ENCODE results near the gene TIGD3.

The TIGD3 gene

DNA sequence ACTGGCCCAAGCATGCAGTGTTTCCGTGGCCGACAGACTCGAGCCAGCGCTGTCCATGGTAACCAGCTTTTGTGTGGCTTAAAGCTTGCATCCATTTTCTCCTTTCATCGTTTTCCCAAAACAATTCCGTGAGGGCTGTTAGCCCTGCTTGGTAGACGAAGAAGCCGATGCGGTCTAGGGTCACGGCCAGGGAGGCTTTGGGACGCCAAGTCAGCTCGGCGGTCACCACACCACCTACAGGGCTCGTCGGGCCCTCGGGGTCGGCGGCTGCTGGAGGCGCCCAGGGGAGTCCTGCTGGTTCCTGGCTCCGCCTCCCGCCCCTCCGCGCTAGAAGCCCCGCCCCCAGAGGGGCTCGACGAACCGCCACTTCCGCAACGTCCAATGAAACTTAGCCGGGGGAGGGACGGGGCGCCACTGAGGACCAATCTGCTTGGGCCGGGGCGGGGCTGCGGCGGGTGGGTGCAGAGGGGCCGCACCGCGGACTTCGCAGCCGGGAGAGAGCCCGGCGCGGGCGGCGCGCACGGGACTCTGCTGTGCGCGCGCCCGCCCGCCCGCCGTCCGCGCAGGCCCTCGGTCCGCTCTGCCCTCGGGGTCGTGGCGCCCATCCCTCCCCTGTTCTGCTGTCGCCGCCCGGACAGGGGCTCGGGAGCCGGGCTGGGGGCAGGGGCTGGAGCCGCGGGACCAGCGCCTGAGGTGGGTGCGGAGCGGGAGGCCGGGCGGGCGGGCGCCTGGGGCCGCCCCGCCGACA is at the start of gene TIGD3:
Gene TIGD3, plus strand, starts transcription at position 487 of the 748 bp plus-strand sequence. CDS start 1,058 bp downstream, outside the sequence.
- no peak for TF ChIP-seq CTCF (IDR thresholded peaks at IDR 0.05; ENCODE audit: insufficient read depth, missing control alignments)
- peak; percentile 99 for DNase-seq (ENCODE audit: insufficient read length, low spot score)
- no peak for FAIRE-seq

DNA sequence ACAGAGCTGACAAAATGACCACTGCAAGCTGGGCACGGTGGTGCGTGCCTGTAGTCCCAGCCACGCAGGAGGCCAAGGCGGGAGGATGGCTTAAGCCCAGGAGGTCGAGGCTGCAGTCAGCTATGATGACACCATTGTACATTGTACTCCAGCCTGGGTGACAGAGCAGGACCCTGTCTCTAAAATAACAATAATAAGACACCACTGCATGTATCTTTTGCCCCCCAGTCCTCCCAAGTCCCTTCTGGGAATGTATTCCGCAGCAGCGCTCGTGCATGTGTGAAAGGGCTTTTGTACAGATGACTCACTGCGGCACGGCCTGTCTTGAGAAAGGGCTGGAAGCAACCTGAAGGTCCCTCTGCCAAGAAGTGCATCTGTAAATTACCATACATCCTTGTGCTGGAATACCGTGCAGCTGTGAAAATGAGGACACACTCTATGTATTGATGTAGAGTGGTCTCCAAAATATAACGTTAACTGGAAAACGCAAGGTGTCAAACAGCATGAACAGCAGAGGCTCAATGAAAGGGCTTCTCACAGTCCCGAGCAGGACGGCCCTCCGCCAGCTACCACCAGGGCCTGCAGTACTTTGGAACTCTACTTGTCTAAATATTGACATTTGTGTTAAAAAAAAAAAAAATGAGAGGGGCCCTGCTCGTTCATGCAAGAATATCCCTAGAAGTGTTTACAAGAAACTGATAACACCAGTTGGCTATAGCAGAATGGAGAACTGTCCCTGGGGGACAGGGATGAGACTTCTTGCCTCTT is 48.9 kb upstream of the TIGD3 start:
- FAIRE-seq = no peak
- DNase-seq (ENCODE audit: insufficient read length, low spot score) = no peak
- no peak for TF ChIP-seq CTCF (IDR thresholded peaks at IDR 0.05; ENCODE audit: insufficient read depth, missing control alignments)

DNA sequence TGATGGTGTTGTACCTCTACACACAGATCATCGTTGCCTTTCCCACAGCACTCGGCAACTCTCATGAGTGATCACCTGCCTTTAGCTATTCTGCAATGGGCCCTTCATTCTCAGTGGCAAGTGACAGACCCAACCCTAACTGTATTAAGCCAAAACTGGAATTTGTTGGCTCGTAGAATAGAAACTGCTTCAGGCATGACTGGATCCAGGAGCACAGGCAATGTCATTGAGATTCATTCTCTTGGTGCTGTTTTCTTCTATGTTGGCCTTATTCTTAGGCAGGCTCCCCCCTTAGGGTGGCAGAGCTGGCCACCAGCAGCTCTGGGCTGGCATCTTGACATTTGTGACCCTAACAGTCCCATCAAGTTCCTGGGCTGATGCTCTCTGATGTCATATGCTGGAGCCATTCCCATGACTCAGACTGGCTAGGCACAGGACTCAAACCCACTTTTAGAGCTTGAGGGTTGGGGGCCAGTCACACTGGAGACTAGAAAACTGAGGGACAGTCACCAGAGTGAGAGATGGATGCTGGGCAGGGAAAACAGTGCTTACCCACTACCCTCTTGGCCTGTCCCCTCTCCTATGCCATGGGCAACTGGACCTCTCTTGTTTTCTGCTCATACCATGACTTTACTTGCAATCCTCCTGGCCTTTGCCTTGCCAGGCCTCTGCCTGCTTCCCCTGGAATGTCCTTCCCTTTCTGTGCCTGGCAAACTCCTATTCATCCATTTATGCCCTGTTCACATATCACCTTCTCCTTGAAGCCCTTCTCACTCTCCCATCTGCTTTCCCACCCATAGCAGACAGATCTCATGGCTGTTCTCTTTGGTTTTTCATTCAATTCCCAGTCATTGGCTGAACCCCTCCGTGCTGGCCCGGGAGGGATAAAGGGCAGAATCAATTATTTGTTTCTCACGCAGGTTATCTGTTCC is 47.0 kb upstream of the TIGD3 start:
- no peak for FAIRE-seq
- no peak for TF ChIP-seq CTCF (IDR thresholded peaks at IDR 0.05; ENCODE audit: insufficient read depth, missing control alignments)

GRCh38 chr11:65308281-65308891 is 46.2 kb upstream of the TIGD3 start:
- FAIRE-seq (no peak), DNase-seq (ENCODE audit: insufficient read length, low spot score) (no peak)

More for the DNA sequence above, 47.0 kb upstream of the TIGD3 start:
- no peak for DNase-seq (ENCODE audit: insufficient read length, low spot score)

GRCh38 chr11:65309006-65309405 is 45.5 kb upstream of the TIGD3 start:
- no peak for FAIRE-seq
- TF ChIP-seq CTCF (IDR thresholded peaks at IDR 0.05; ENCODE audit: insufficient read depth, missing control alignments) = no peak
- no peak for DNase-seq (ENCODE audit: insufficient read length, low spot score)

More at GRCh38 chr11:65308281-65308891, 46.2 kb upstream of the TIGD3 start:
- TF ChIP-seq CTCF (IDR thresholded peaks at IDR 0.05; ENCODE audit: insufficient read depth, missing control alignments) = no peak

DNA sequence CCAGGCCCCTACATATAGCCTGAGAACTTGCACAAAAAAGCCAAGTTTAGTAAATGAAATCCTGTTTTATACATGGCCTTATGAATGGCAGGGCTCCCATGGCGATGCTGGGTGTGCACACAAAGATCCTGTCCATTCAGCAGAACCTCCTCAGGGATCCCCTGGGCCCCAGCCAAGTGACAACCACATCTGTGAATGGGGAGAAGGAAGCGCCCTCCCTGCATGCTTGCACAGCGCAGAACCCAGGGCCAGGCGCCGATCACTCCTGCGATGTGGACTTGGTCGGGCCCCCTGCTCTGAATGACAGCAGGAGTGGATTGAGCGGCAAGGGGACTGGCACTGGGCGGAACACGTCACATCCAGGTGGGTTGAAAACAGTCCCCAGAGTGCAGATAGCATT is 44.3 kb upstream of the TIGD3 start:
- no peak for TF ChIP-seq CTCF (IDR thresholded peaks at IDR 0.05; ENCODE audit: insufficient read depth, missing control alignments)
- no peak for DNase-seq (ENCODE audit: insufficient read length, low spot score)
- FAIRE-seq = no peak

All from D721Med (cell line).